ENCODE measurements around the gene FARSA.

FARSA gene

GRCh38 chr19:12936582-12936981 lies 3.1 kb upstream of the FARSA start:
- DNase-seq (ENCODE audit: low read depth): no peak
- H3K4me3 ChIP-seq (ENCODE audit: control insufficient read depth, low read depth, low read length): no peak overlapping the region
- no peak for TF ChIP-seq CTCF (conservative IDR thresholded peaks at IDR 0.05; ENCODE audit: control insufficient read depth, insufficient read depth, low read depth, low read length)

- no peak for TF ChIP-seq CTCF (conservative IDR thresholded peaks at IDR 0.05; ENCODE audit: control insufficient read depth, insufficient read depth, low read depth, low read length)
- DNase-seq (ENCODE audit: low read depth): no peak
- no peak overlapping the region for H3K4me3 ChIP-seq (ENCODE audit: control insufficient read depth, low read depth, low read length)
Observed at GRCh38 chr19:12935071-12935470, 1.6 kb upstream of the FARSA start.

- no peak for TF ChIP-seq CTCF (conservative IDR thresholded peaks at IDR 0.05; ENCODE audit: control insufficient read depth, insufficient read depth, low read depth, low read length)
- DNase-seq (ENCODE audit: low read depth): no peak
Observed at GRCh38 chr19:12932392-12933286, 872 bp downstream of the FARSA start.

GRCh38 chr19:12930002-12930645 lies 3.4 kb downstream of the FARSA start:
- DNase-seq (ENCODE audit: low read depth): no peak
- no peak overlapping the region for H3K4me3 ChIP-seq (ENCODE audit: control insufficient read depth, low read depth, low read length)
- no peak for TF ChIP-seq CTCF (conservative IDR thresholded peaks at IDR 0.05; ENCODE audit: control insufficient read depth, insufficient read depth, low read depth, low read length)

More at GRCh38 chr19:12932392-12933286, 872 bp downstream of the FARSA start:
- H3K4me3 ChIP-seq (ENCODE audit: control insufficient read depth, low read depth, low read length): peak overlapping the region; percentile 98

- H3K4me3 ChIP-seq (ENCODE audit: control insufficient read depth, low read depth, low read length): no peak overlapping the region
- TF ChIP-seq CTCF (conservative IDR thresholded peaks at IDR 0.05; ENCODE audit: control insufficient read depth, insufficient read depth, low read depth, low read length): no peak
- no peak for DNase-seq (ENCODE audit: low read depth)
Observed at GRCh38 chr19:12924621-12925310, 8.7 kb downstream of the FARSA start.

GRCh38 chr19:12922959-12923358 lies 10.6 kb downstream of the FARSA start:
- TF ChIP-seq CTCF (conservative IDR thresholded peaks at IDR 0.05; ENCODE audit: control insufficient read depth, insufficient read depth, low read depth, low read length): no peak
- DNase-seq (ENCODE audit: low read depth): no peak
- no peak overlapping the region for H3K4me3 ChIP-seq (ENCODE audit: control insufficient read depth, low read depth, low read length)

Measured in fibroblast of mammary gland (primary cell).